ENCODE measurements around the gene AAK1.

GRCh38 chr2:69619725-69620124 is 23.8 kb downstream of the AAK1 start:
- TF ChIP-seq, protein P1, sequence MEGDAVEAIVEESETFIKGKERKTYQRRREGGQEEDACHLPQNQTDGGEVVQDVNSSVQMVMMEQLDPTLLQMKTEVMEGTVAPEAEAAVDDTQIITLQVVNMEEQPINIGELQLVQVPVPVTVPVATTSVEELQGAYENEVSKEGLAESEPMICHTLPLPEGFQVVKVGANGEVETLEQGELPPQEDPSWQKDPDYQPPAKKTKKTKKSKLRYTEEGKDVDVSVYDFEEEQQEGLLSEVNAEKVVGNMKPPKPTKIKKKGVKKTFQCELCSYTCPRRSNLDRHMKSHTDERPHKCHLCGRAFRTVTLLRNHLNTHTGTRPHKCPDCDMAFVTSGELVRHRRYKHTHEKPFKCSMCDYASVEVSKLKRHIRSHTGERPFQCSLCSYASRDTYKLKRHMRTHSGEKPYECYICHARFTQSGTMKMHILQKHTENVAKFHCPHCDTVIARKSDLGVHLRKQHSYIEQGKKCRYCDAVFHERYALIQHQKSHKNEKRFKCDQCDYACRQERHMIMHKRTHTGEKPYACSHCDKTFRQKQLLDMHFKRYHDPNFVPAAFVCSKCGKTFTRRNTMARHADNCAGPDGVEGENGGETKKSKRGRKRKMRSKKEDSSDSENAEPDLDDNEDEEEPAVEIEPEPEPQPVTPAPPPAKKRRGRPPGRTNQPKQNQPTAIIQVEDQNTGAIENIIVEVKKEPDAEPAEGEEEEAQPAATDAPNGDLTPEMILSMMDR (IDR thresholded peaks at IDR 0.05): no peak
- TF ChIP-seq POLR2A (IDR thresholded peaks at IDR 0.05): no peak
